ENCODE results near the gene TMEM259.

TMEM259 gene

DNA sequence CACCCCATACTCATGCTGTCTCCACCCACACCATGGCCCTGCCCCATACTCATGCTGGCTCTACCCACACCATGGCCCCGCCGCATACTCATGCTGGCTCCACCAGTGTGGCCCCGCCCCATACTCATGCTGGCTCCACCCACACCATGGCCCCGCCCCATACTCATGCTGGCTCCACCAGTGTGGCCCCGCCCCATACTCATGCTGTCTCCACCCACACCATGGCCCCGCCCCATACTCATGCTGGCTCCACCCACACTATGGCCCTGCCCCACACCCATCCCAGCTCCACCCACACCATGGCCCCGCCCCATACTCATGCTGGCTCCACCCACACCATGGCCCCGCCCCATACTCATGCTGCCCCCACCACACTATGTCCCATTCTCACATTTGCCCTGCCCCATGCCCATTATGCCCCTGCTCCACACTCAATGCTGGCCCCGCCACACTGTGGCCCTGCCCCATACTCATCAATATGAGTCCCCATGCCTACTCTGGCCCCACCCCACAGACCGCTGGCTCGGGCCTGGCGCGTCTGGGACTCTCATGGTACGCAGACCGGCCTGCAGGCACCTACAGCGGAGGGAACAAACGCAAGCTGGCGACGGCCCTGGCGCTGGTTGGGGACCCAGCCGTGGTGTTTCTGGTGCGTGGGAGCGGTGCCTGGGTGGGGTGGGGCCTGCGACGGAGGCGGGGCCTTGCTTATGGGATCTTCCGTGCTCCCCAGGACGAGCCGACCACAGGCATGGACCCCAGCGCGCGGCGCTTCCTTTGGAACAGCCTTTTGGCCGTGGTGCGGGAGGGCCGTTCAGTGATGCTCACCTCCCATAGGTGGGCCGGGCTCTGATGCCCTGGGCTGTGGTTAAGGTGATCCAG, 42.3 kb upstream of the TMEM259 start:
- TF ChIP-seq, protein P1, sequence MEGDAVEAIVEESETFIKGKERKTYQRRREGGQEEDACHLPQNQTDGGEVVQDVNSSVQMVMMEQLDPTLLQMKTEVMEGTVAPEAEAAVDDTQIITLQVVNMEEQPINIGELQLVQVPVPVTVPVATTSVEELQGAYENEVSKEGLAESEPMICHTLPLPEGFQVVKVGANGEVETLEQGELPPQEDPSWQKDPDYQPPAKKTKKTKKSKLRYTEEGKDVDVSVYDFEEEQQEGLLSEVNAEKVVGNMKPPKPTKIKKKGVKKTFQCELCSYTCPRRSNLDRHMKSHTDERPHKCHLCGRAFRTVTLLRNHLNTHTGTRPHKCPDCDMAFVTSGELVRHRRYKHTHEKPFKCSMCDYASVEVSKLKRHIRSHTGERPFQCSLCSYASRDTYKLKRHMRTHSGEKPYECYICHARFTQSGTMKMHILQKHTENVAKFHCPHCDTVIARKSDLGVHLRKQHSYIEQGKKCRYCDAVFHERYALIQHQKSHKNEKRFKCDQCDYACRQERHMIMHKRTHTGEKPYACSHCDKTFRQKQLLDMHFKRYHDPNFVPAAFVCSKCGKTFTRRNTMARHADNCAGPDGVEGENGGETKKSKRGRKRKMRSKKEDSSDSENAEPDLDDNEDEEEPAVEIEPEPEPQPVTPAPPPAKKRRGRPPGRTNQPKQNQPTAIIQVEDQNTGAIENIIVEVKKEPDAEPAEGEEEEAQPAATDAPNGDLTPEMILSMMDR (IDR thresholded peaks at IDR 0.05; ENCODE audit: insufficient read depth, low read depth, low read length, missing control alignments), result no peak
- DNase-seq (ENCODE audit: low read depth), result peak; percentile 36
- H3K4me3 ChIP-seq (ENCODE audit: low read length), result no peak overlapping the region

DNA sequence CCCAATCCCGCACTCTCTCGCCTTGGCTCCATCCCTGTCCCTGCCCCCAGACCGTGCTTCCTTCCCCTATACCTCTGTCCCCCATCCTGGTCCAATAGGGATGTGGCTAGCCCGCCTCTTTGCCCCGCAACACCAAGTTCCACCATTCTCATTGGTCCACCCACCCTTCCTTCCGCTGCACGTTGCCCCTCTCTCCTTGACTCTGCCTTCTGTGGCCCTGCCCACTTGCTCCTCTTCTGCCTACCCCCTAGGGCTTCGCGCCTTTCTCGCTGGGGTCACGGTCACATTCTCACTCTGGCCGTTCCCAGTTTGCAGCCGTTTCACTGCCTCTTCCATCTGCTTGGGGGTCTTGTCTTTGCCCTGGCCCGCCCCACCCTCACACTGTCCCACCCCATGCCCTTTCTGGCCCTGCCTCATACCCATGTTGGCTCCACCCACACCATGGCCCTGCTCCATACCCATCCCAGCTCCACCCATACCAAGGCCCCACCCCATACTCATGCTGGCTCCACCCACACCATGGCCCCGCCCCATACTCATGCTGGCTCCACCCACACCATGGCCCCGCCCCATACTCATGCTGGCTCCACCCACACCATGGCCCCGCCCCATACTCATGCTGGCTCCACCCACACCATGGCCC, 41.6 kb upstream of the TMEM259 start:
- DNase-seq (ENCODE audit: low read depth), result no peak
- no peak overlapping the region for H3K4me3 ChIP-seq (ENCODE audit: low read length)
- TF ChIP-seq, protein P1 (IDR thresholded peaks at IDR 0.05; ENCODE audit: insufficient read depth, low read depth, low read length, missing control alignments), result no peak

DNA sequence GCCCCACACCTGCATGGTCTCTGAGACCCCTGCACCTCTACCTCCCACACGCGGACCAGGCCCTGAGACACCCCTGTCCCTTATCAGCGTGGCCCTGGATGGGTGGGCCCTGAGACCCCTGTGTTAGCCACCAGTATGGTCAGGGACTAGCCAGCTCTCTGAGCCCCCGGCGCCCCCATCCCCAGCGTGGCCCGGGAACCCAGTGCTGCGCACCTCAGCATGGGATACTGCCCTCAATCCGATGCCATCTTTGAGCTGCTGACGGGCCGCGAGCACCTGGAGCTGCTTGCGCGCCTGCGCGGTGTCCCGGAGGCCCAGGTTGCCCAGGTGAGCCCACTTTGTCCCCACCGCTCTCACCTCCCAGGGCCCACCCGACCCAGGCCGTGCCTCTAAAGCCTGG, 41.1 kb upstream of the TMEM259 start:
- TF ChIP-seq, protein P1 (IDR thresholded peaks at IDR 0.05; ENCODE audit: insufficient read depth, low read depth, low read length, missing control alignments), result no peak
- no peak overlapping the region for H3K4me3 ChIP-seq (ENCODE audit: low read length)
- no peak for DNase-seq (ENCODE audit: low read depth)

DNA sequence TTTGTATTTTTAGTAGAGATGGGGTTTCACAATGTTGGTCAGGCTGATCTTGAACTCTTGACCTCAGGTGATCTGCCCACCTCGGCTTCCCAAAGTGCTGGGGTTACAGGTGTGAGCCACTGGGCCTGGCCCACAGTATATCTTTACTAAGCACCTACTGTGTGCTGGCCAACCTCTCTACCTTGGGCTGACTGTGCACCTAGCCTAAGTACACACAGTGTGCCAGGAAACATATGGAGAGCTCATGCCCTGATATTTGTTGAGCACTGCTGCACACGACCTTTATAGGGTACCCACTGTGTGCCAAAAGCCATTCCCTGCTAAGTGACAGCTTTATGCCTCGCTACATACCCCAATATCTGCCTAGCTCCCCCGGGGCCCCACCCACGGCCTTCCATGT, 39.8 kb upstream of the TMEM259 start:
- TF ChIP-seq, protein P1 (IDR thresholded peaks at IDR 0.05; ENCODE audit: insufficient read depth, low read depth, low read length, missing control alignments), result no peak
- no peak overlapping the region for H3K4me3 ChIP-seq (ENCODE audit: low read length)
- DNase-seq (ENCODE audit: low read depth), result no peak

DNA sequence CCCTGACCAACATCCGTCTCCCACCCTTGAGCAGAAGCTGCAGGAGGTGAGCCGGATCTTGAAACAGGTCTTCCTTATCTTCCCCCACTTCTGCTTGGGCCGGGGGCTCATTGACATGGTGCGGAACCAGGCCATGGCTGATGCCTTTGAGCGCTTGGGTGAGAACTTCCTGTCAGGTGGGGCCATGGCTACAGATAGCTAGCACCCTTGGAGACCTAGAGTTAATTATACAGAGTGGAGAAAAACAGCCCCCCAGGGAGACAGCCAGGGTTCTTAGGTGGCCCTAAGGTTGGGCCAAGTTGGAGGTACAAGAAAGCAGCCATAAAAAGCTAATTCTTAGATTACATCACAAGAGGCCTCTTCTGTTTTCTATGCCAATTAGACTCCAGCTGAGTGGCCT, 37.2 kb upstream of the TMEM259 start:
- TF ChIP-seq, protein P1 (IDR thresholded peaks at IDR 0.05; ENCODE audit: insufficient read depth, low read depth, low read length, missing control alignments), result no peak
- no peak overlapping the region for H3K4me3 ChIP-seq (ENCODE audit: low read length)
- DNase-seq (ENCODE audit: low read depth), result no peak

DNA sequence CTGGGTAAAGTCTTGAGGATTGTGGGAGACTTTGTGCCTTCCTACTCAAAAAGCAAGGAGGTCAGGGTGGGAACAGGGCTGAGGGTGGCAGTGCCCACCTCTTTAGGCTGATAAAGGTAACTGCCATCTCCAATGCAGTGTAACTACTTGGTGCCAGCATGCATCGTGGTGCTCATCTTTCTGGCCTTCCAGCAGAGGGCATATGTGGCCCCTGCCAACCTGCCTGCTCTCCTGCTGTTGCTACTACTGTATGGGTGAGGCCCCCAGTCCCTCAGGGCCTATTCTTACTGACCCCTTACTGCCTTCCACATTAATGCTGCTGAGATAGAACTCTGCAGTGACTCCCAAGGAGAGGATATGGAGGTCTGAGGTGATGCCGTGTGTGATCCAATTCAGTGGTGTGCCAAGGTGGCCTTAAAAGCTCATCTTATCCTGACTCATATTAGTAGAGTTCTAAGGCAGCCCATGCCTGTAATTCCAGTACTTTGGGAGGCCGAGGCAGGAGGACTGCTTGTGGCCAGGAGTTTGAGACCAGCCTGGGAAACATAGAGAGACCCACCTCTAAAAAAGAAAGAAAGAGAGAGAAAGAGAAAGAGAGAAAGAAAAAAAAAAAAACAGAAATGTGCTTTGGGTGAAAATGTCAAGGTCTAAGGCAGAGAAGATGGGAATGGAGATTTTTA, 36.4 kb upstream of the TMEM259 start:
- DNase-seq (ENCODE audit: low read depth), result peak; percentile 70
- TF ChIP-seq, protein P1 (IDR thresholded peaks at IDR 0.05; ENCODE audit: insufficient read depth, low read depth, low read length, missing control alignments), result peak; percentile 5
- H3K4me3 ChIP-seq (ENCODE audit: low read length), result no peak overlapping the region
